Osteoblast (primary cell): Measurements from ENCODE around the gene PRR19. TPM values are rescaled to one million over a fixed set of nuclear protein-coding genes. Genes with fewer than 3 reads are reported as not detected.
A peak's percentile ranks its signal among the peaks of the same experiment; 100 is the strongest.

Experiments
- DNase-seq: peaks from one replicate; pipeline ENCODE4 v3.0.0; 2011; ENCODE audit warnings: low spot score, mixed read lengths; ENCODE audit not compliant: insufficient read length; ENCODE audit errors: missing footprints
- H2AFZ ChIP-seq: 2 replicates; pipeline ENCODE4 v1.6.0; 2011; ENCODE audit warnings: mild to moderate bottlenecking, low read length
- H3K27ac ChIP-seq: 2 replicates; pipeline ENCODE4 v1.5.1; 2011; ENCODE audit warnings: mild to moderate bottlenecking, low read depth, low read length, moderate library complexity
- H3K27me3 ChIP-seq: 2 replicates; pipeline ENCODE4 v1.6.0; 2012; ENCODE audit warnings: mild to moderate bottlenecking, control low read depth, inconsistent platforms, low read length, moderate library complexity; ENCODE audit not compliant: insufficient read depth
- H3K36me3 ChIP-seq: 2 replicates; pipeline ENCODE4 v1.5.1; 2011; ENCODE audit warnings: mild to moderate bottlenecking, low read length, control low read depth, moderate library complexity; ENCODE audit not compliant: insufficient read depth
- H3K4me1 ChIP-seq: 2 replicates; pipeline ENCODE4 v1.5.1; 2011; ENCODE audit warnings: mild to moderate bottlenecking, low read length, control low read depth, moderate library complexity; ENCODE audit not compliant: insufficient read depth
- H3K4me2 ChIP-seq: 2 replicates; pipeline ENCODE4 v1.6.0; 2011; ENCODE audit warnings: mild to moderate bottlenecking, low read length; ENCODE audit not compliant: insufficient read depth
- H3K4me3 ChIP-seq: fragments of 200-600 bp; sonication (generic); 3 replicates; pipeline ENCODE4 v1.5.1; 2012; ENCODE audit warnings: mild to moderate bottlenecking, low read length, inconsistent platforms; ENCODE audit not compliant: insufficient read depth
- H3K79me2 ChIP-seq: 2 replicates; pipeline ENCODE4 v1.6.0; 2012; ENCODE audit warnings: mild to moderate bottlenecking, low read length, control low read depth, inconsistent platforms; ENCODE audit not compliant: insufficient read depth
- H3K9me3 ChIP-seq: 2 replicates; pipeline ENCODE4 v1.5.1; 2011; ENCODE audit warnings: low read depth, low read length, control low read depth
- H4K20me1 ChIP-seq: 2 replicates; pipeline ENCODE4 v1.6.0; 2012; ENCODE audit warnings: mild to moderate bottlenecking, low read length, control low read depth; ENCODE audit not compliant: insufficient read depth
- total RNA-seq: library from RNA; depleted of rRNA; stranded (reverse); fragments of >200 nt; gene quantifications from 2 replicates; pipeline ENCODE4 v1.2.3, GENCODE V29; 2012
- TF ChIP-seq, protein P1 (sequence below): IDR thresholded peaks from 2 replicates; pipeline ENCODE4 v1.5.1; 2011; ENCODE audit warnings: mild to moderate bottlenecking, low read depth, low read length, moderate library complexity; ENCODE audit errors: extremely low read depth

PRR19 gene
- total RNA-seq, 1 donor = 0.36 TPM

DNA sequence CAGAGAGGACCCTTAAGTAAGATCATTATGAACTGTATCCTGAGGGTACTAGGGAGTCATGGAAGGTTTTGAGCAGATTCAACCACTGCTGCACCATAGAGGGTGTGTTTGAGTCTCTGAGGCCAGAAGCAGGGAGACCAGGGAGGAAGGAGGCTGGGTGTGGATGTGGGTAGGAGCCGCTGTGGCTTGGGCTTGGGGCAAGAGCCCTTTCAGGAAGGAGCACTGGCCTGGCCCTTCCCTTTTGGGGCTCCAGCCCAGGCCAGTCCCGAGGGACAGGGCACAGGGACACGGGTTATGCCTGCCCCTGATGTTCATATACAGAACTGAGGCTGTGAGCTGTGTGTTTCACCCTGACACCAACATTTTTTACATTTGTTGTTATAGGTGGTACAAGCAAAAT is 25.6 kb upstream of the PRR19 start:
- no peaks in the 10 kb centered on the region for H3K27me3 ChIP-seq
- peaks cover 55% of the 10 kb centered on the region for H4K20me1 ChIP-seq
- no peak overlapping the region for H2AFZ ChIP-seq
- no peak for DNase-seq
- no peak overlapping the region for H3K27ac ChIP-seq
- TF ChIP-seq, protein P1, sequence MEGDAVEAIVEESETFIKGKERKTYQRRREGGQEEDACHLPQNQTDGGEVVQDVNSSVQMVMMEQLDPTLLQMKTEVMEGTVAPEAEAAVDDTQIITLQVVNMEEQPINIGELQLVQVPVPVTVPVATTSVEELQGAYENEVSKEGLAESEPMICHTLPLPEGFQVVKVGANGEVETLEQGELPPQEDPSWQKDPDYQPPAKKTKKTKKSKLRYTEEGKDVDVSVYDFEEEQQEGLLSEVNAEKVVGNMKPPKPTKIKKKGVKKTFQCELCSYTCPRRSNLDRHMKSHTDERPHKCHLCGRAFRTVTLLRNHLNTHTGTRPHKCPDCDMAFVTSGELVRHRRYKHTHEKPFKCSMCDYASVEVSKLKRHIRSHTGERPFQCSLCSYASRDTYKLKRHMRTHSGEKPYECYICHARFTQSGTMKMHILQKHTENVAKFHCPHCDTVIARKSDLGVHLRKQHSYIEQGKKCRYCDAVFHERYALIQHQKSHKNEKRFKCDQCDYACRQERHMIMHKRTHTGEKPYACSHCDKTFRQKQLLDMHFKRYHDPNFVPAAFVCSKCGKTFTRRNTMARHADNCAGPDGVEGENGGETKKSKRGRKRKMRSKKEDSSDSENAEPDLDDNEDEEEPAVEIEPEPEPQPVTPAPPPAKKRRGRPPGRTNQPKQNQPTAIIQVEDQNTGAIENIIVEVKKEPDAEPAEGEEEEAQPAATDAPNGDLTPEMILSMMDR = no peak
- H3K79me2 ChIP-seq = peaks cover 88% of the 10 kb centered on the region
- H3K36me3 ChIP-seq = peaks cover 33% of the 10 kb centered on the region
- no peak overlapping the region for H3K4me2 ChIP-seq
- no peaks in the 10 kb centered on the region for H3K9me3 ChIP-seq
- H3K4me3 ChIP-seq = no peak overlapping the region
- H3K4me1 ChIP-seq = peaks cover 46% of the 10 kb centered on the region

DNA sequence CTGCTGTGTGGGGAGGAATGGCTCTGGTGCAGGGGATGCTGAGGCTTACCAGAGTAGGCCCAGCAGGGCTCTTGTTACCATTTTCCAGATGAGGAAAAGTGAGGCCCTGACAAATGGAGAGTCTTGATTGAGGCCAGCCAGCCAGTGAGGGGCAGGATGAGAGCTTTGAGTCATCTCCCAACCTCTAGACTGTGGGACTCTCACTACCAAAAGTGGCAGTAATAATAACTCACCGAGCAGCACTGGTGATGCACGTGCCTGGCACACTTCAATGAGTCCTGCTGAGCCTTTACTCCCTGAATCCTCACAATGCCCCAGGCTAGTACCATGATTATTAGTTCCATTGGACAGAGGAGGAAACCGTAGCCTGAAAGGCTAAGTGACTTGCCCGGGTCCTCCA is 25.1 kb upstream of the PRR19 start:
- peaks cover 88% of the 10 kb centered on the region for H3K79me2 ChIP-seq
- peaks cover 53% of the 10 kb centered on the region for H4K20me1 ChIP-seq
- H3K4me3 ChIP-seq = no peak overlapping the region
- H3K4me2 ChIP-seq = no peak overlapping the region
- DNase-seq = no peak
- peaks cover 33% of the 10 kb centered on the region for H3K36me3 ChIP-seq
- H3K9me3 ChIP-seq = no peaks in the 10 kb centered on the region
- TF ChIP-seq, protein P1 = no peak
- H2AFZ ChIP-seq = no peak overlapping the region
- no peak overlapping the region for H3K27ac ChIP-seq
- H3K4me1 ChIP-seq = peaks cover 48% of the 10 kb centered on the region
- H3K27me3 ChIP-seq = no peaks in the 10 kb centered on the region

DNA sequence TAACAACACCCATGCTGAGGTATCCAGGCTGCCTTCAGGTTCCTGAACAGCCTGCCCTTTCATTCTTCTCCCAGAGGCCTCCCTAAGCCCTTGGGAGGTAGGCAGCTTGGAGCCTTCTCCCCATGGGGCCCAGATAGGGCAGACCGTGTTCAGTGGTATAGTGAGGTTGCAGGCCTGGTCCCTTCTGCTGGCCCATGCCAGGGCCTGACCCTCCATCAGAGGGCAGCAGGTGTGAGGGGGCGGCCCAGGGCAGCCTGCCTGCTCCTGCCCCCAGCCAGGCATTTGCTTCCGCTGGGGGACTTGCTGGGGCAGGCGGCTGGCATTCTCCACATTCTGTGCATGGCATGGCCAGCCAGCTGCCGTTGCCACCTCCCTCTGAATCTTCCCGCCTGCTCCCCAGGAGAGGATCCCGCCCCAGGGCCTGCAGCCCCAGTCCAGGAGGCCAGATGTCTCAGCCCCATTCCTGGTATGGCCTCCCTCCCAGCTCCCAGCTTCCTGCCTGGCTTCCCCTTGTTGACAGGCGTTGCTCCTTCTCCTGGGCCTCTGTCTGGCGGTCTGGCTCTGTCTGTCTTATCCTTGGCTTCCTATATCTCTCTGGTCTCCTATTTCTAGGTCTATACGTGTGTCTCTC is 24.0 kb upstream of the PRR19 start:
- Histone ChIP-seq H3K4me1 (peaks cover 59% of the 10 kb centered on the region), H3K4me2 (no peak overlapping the region), H2AFZ (no peak overlapping the region), H3K36me3 (peaks cover 28% of the 10 kb centered on the region), H3K27ac (peak overlapping the region; percentile 45), H3K27me3 (no peaks in the 10 kb centered on the region), H3K9me3 (no peaks in the 10 kb centered on the region), H3K79me2 (peaks cover 78% of the 10 kb centered on the region), H3K4me3 (peak overlapping the region; percentile 13), H4K20me1 (peaks cover 58% of the 10 kb centered on the region)
- TF ChIP-seq, protein P1 = no peak
- DNase-seq = no peak

DNA sequence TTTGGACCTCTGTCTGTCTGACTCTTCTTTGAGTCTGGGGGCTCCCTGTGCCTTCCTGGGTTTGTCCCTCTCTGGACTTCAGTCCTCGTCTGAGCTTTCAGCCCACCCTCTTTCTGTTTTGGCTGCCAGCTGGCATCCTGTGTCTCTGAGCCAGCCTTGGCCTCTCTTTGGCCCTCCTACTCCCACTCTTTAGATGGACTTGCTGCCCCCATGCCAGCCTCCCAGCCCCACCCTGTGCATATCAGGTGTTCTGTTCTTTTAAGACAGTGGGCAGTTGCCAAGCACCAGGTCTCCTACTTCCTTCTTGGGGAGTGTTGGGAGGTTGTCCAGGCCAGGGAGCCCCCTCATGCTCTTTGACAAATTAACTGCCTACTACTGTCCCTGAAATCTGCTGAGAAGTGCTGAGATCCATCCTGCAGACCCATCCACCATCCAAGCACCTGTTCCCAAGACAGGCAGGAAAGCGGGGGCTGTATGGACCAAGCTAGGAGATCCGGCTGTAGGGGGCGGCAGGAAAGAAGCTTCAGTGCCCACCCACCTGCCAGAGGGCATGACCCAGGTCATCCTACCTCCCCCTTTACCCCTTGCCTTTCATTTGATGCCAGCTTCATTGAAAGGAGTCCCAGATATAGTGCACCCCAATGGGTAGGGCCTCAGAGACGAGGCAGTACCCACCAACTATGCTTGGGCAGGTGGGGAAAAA is 23.3 kb upstream of the PRR19 start:
- TF ChIP-seq, protein P1 = no peak
- Histone ChIP-seq H3K4me2 (no peak overlapping the region), H3K4me3 (no peak overlapping the region), H2AFZ (no peak overlapping the region), H3K27ac (peak overlapping the region; percentile 65), H3K79me2 (peaks cover 77% of the 10 kb centered on the region), H3K9me3 (no peaks in the 10 kb centered on the region), H3K27me3 (no peaks in the 10 kb centered on the region), H3K36me3 (peaks cover 22% of the 10 kb centered on the region), H3K4me1 (peaks cover 66% of the 10 kb centered on the region), H4K20me1 (peaks cover 58% of the 10 kb centered on the region)
- DNase-seq = no peak
